ENCODE data around the gene MAP3K3.

DNA sequence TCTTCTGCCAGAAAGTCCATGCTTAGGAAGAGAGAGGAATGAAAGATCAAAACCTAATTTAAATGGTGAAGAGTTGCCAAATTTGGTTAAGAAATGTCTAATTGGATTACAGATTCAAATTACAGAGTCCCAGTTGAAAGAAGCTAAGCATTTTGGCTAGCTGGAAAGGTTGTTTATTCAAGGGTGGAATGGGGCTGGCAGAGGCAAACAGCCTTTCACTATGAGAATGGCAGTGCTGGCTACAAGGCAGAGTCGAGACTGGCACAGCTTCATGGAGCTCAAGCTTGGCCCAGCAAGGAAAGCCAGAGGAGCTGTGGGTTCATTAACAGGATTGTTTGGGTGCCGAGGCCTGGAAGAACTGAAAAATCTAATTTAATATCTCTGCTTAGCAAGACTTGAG is 13.6 kb downstream of the MAP3K3 start:
- no peak for TF ChIP-seq EZH2 (IDR thresholded peaks at IDR 0.05; ENCODE audit: borderline replicate concordance, low read length)
- TF ChIP-seq, protein P1, sequence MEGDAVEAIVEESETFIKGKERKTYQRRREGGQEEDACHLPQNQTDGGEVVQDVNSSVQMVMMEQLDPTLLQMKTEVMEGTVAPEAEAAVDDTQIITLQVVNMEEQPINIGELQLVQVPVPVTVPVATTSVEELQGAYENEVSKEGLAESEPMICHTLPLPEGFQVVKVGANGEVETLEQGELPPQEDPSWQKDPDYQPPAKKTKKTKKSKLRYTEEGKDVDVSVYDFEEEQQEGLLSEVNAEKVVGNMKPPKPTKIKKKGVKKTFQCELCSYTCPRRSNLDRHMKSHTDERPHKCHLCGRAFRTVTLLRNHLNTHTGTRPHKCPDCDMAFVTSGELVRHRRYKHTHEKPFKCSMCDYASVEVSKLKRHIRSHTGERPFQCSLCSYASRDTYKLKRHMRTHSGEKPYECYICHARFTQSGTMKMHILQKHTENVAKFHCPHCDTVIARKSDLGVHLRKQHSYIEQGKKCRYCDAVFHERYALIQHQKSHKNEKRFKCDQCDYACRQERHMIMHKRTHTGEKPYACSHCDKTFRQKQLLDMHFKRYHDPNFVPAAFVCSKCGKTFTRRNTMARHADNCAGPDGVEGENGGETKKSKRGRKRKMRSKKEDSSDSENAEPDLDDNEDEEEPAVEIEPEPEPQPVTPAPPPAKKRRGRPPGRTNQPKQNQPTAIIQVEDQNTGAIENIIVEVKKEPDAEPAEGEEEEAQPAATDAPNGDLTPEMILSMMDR (conservative IDR thresholded peaks at IDR 0.05 in 1 of 2, IDR thresholded peaks at IDR 0.05 in 1 of 2; ENCODE audit: extremely low read depth in 1 of 2, insufficient read depth in 1 of 2, low read depth in 1 of 2, low read length in 2 of 2) = no peak
